AG04449 (cell line): ENCODE measurements around the gene CRADD.
"Not testable (repeated sequence)": the region's sequence is repeated elsewhere in the genome, so short reads cannot be mapped to it uniquely, and the experiment has no call there.

Experiments
- CTCF ChIA-PET: fragments of 350-600 bp; formaldehyde crosslinking; extraction: SDS; loops from one replicate; lab custom pipeline; 2021; ENCODE audit warnings: antibody characterized with exemption; lab: Yijun Ruan, JAX
- POLR2A ChIA-PET: fragments of 400-600, 350-600 bp; formaldehyde crosslinking; extraction: SDS; loops from one replicate; lab custom pipeline; 2020; ENCODE audit warnings: antibody characterized with exemption, inconsistent platforms; lab: Yijun Ruan, JAX
- DNase-seq: peaks from one replicate; pipeline ENCODE4 v3.0.0-alpha.2; 2010; ENCODE audit warnings: low read depth, low spot score
- H3K4me3 ChIP-seq: 2 replicates; pipeline ENCODE4 v1.5.1; 2011; ENCODE audit warnings: low read depth, mild to moderate bottlenecking, control low read depth, low read length
- CTCF ChIP-seq: IDR thresholded peaks from one replicate; pipeline ENCODE4 v1.5.1; 2011; ENCODE audit warnings: mild to moderate bottlenecking, moderate library complexity, low read length, control low read depth, inconsistent platforms; ENCODE audit not compliant: insufficient read depth; ENCODE audit errors: missing control alignments

CRADD gene

DNA sequence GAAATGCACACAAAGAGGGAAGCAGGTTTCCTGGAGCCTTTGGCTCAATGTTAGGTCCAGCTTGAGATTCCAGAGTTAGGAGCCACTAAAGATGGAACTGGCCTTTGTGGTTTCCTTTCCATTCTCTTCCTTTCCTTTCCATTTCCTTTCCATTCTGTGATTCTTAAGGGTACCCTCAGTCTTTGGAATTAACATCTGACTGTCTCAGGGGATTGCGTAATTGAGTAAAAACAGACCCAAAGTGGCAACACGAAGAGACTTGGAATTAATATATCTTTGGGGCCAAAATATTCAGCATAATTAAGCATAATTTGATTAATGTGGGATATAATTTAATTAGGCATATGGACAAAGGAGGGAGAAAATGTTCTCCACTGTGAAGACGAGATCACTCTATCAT is 205.6 kb downstream of the CRADD start:
- no peak for TF ChIP-seq CTCF
- POLR2A ChIA-PET: interaction anchor here (0.6 kb wide), 1 partner anchor 59 kb away, joined by 4 read pairs; no protein-coding TSS in a partner anchor
- CTCF ChIA-PET: interaction anchor here (1.0 to 1.9 kb wide), 3 partner anchors 13 to 218 kb away, joined by 5 to 10 read pairs (median 6); no protein-coding TSS in a partner anchor
- H3K4me3 ChIP-seq: no peak overlapping the region
- no peak for DNase-seq

GRCh38 chr12:93883436-93884154 is 206.4 kb downstream of the CRADD start:
- ChIA-PET POLR2A (no interaction called here), CTCF (interaction anchor here (1.6 to 1.9 kb wide), 2 partner anchors 12 to 218 kb away, joined by 6 to 10 read pairs; no protein-coding TSS in a partner anchor)
- H3K4me3 ChIP-seq: no peak overlapping the region
- peak; percentile 65 for DNase-seq
- no peak for TF ChIP-seq CTCF

DNA sequence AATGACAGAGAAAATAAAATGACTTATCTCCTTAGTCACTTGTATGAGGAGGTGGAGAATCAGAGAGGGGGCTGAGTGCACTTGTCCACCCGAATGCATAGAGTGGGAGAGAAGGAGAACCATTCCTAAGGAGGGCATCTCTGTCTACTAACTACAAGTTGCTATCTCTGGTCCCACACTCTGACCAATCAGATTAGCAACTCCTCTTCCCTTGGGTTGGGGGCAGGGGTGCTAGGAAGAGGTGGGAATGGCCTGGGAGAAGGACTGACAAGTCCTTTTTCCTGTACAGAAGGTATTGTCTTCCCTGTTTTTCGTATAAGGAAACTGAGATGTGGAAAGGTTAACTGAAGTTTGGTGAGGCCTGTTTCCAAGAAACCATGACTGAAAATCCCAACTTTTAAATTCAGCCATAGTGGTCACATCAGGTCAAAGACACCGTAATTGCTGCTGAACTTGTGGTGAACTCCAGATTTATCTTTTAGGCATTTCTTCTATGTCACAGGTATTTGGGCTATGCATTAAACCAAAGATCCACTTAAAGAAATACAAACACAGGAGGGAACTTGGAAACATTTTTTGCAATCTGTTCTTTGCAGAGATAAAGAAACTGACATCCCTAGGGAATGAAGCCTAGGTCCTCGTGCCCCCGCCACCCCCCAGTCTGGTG is 207.8 kb downstream of the CRADD start:
- no peak for TF ChIP-seq CTCF
- POLR2A ChIA-PET: no interaction called here
- CTCF ChIA-PET: interaction anchor here (0.7 to 0.9 kb wide), 3 partner anchors 13 to 317 kb away, joined by 3 read pairs; no protein-coding TSS in a partner anchor
- no peak overlapping the region for H3K4me3 ChIP-seq
- DNase-seq: no peak

DNA sequence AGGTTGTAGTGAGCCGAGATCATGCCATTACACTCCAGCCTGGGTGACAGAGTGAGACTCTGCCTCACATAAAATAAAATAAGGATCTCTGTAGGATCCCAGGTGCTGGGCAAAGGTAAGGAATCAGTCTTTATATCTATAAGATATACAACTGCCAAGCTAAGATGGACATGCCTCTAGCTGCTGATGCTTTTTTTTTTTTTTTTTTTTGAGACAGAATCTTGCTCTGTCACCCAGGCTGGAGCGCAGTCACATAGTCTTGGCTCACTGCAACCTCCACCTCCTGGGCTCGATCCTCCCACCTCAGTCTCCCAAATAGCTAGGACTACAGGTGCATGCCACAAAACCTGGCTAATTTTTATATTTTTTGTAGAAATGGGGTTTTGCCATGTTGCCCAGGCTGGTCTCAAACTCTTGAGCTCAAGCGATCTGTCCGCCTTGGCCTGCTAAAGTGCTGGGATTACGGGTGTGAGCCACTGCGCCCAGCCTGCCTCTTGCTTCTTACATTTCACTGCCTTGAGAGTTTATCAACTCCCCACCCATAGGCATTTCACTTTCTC is 208.9 kb downstream of the CRADD start:
- not testable (repeated sequence) for H3K4me3 ChIP-seq, DNase-seq
- CTCF ChIA-PET: interaction anchor here (0.7 to 2.0 kb wide), 4 partner anchors 12 to 319 kb away, joined by 3 to 11 read pairs (median 4); no protein-coding TSS in a partner anchor
- POLR2A ChIA-PET: interaction anchor here (1.2 to 1.7 kb wide), 4 partner anchors 9 to 215 kb away, joined by 3 to 5 read pairs (median 4); no protein-coding TSS in a partner anchor

- ChIA-PET POLR2A (interaction anchor here (1.2 to 1.7 kb wide), 4 partner anchors 9 to 214 kb away, joined by 3 to 5 read pairs (median 4); no protein-coding TSS in a partner anchor), CTCF (interaction anchor here (0.9 to 2.0 kb wide), 3 partner anchors 188 to 385 kb away, joined by 3 to 11 read pairs (median 4); no protein-coding TSS in a partner anchor)
- peak; percentile 87 for DNase-seq
- no peak for TF ChIP-seq CTCF
- no peak overlapping the region for H3K4me3 ChIP-seq
These were observed 209.6 kb downstream of the CRADD start for GRCh38 chr12:93886533-93887511.

DNA sequence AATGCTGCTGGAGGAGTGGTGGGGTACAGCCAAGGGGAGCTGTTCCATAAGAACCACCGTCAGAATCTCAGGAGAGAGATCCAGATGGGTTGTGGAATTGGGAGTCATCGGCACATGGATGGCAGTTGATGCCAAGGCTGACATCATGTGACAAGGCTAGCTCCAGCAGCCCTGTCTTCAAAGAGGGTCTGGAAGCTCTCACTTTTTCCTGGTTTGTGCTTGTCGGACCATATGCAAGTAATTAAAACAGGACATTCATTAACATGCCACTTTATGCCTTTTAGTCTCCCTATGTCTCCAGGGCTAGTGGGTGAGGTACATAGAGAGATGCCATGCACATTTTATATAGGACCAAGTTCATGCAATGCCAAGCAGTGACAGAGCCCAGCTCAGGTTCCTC is 211.8 kb downstream of the CRADD start:
- ChIA-PET POLR2A (no interaction called here), CTCF (interaction anchor here (0.7 to 1.4 kb wide), 5 partner anchors 10 to 212 kb away, joined by 3 to 4 read pairs (median 4); no protein-coding TSS in a partner anchor)
- DNase-seq: no peak
- H3K4me3 ChIP-seq: no peak overlapping the region
- no peak for TF ChIP-seq CTCF
